Prostate gland (tissue), 2 donors: ENCODE measurements around the gene UPK1A.

Experiments
- CTCF ChIP-seq, 4 experiments: fragments of 200-600 bp in 2 of 4; fragments of 450-650 bp in 2 of 4; sonication (generic) in 2 of 4; IDR thresholded peaks; 1 replicate in 3 of 4; 2 replicates in 1 of 4; pipeline ENCODE4 v1.5.1; 2016 to 2019; ENCODE audit warnings: antibody characterized with exemption in 4 of 4, mild to moderate bottlenecking in 2 of 4, moderate library complexity in 2 of 4
- POLR2A ChIP-seq: fragments of 450-650 bp; IDR thresholded peaks from one replicate; pipeline ENCODE4 v1.6.1; 2016; ENCODE audit warnings: antibody characterized with exemption, mild to moderate bottlenecking
- POLR2AphosphoS5 ChIP-seq: sonication (generic); formaldehyde crosslinking; IDR thresholded peaks from one replicate; pipeline ENCODE4 v1.6.1; 2017; ENCODE audit warnings: antibody characterized with exemption

- TF ChIP-seq CTCF (IDR thresholded peaks at IDR 0.05), result no peak
- TF ChIP-seq POLR2AphosphoS5, result no peak
- no peak for TF ChIP-seq POLR2A
Observed at GRCh38 chr19:35656700-35657099, 9.6 kb upstream of the UPK1A start.
